Endodermal cell (in vitro differentiated cells): Measurements from ENCODE around the gene MRPL45. TPM values are rescaled to one million over a fixed set of nuclear protein-coding genes. Genes with fewer than 3 reads are reported as not detected.

Experiments used
- DNase-seq: peaks from one replicate; pipeline ENCODE4 v3.0.0-alpha.2; 2017
- H3K27ac ChIP-seq: 2 replicates; pipeline ENCODE4 v1.5.1; 2013; ENCODE audit warnings: mild to moderate bottlenecking, low read depth, low read length, moderate library complexity
- H3K27me3 ChIP-seq: 2 replicates; pipeline ENCODE4 v1.6.1; 2013; ENCODE audit warnings: mild to moderate bottlenecking, low read length, moderate library complexity; ENCODE audit not compliant: insufficient read depth, control insufficient read depth, poor library complexity, severe bottlenecking
- H3K36me3 ChIP-seq: 2 replicates; pipeline ENCODE4 v1.7.0; 2013; ENCODE audit warnings: mild to moderate bottlenecking, low read length, moderate library complexity; ENCODE audit not compliant: control insufficient read depth, insufficient read depth
- H3K4me1 ChIP-seq: one replicate; pipeline ENCODE4 v1.7.0; 2013; ENCODE audit warnings: low read length; ENCODE audit not compliant: control insufficient read depth, insufficient read depth
- H3K4me3 ChIP-seq: 2 replicates; pipeline ENCODE4 v1.5.1; 2013; ENCODE audit warnings: mild to moderate bottlenecking, low read length, moderate library complexity
- H3K9ac ChIP-seq: 2 replicates; pipeline ENCODE4 v1.6.1; 2013; ENCODE audit warnings: mild to moderate bottlenecking, low read length, moderate library complexity; ENCODE audit not compliant: poor library complexity, severe bottlenecking; ENCODE audit errors: extremely low read depth
- H3K9me3 ChIP-seq: 2 replicates; pipeline ENCODE4 v1.6.1; 2013; ENCODE audit warnings: mild to moderate bottlenecking, low read length, moderate library complexity; ENCODE audit not compliant: control insufficient read depth
- H3K27ac Mint-ChIP-seq: 2 replicates; pipeline ENCODE4 v1.8.0; 2020; ENCODE audit warnings: mixed read lengths
- H3K27me3 Mint-ChIP-seq: 2 replicates; pipeline ENCODE4 v1.8.0; 2021; ENCODE audit warnings: mild to moderate bottlenecking, mixed read lengths; ENCODE audit not compliant: insufficient read depth
- H3K36me3 Mint-ChIP-seq: 2 replicates; pipeline ENCODE4 v1.8.0; 2020; ENCODE audit warnings: low read depth, mixed read lengths
- H3K4me1 Mint-ChIP-seq: 2 replicates; pipeline ENCODE4 v1.8.0; 2020; ENCODE audit warnings: mixed read lengths
- H3K4me3 Mint-ChIP-seq: 2 replicates; pipeline ENCODE4 v1.8.0; 2020; ENCODE audit warnings: mild to moderate bottlenecking, moderate library complexity, mixed read lengths
- H3K9me3 Mint-ChIP-seq: 2 replicates; pipeline ENCODE4 v1.8.0; 2020; ENCODE audit warnings: mild to moderate bottlenecking, mixed read lengths
- CTCF ChIP-seq: fragments of 200-600 bp; sonication (generic); conservative IDR thresholded peaks from 2 replicates; pipeline ENCODE4 v1.5.0; 2021; ENCODE audit warnings: antibody characterized with exemption, mild to moderate bottlenecking
- WGBS, 2 experiments: methylation state at CpG; one replicate each; pipeline versions ENCODE4 v1.1.5 to v1.1.7; 2013; ENCODE audit warnings: missing lambda C conversion rate in 2 of 2, mixed read lengths in 1 of 2; ENCODE audit not compliant: insufficient coverage in 1 of 2, insufficient read length in 1 of 2; 5-methylcytosine and 5-hydroxymethylcytosine counted together
- total RNA-seq, 2 donors: library from RNA; stranded (reverse); fragmentation: NEBNext Ultra II Directional in 1 of 2; extraction: Animal tissue kit (Norgen Biotek cat#: 25700) in 1 of 2; gene quantifications; 2 replicates in 1 of 2; 3 replicates in 1 of 2; pipeline ENCODE4 v1.2.1, GENCODE V29; 2021

Gene MRPL45
- total RNA-seq, 2 donors from 2014 or later, result 48.8 to 51.9 TPM

GRCh38 chr17:38357486-38358123, 60.6 kb downstream of the MRPL45 start:
- H3K4me3 Mint-ChIP-seq, result no peak overlapping the region
- no peak for TF ChIP-seq CTCF
- H3K9me3 ChIP-seq, result no peaks in the 10 kb centered on the region
- peaks cover 4% of the 10 kb centered on the region for H3K36me3 Mint-ChIP-seq
- no peak overlapping the region for H3K27ac ChIP-seq
- no peak for DNase-seq
- H3K27me3 Mint-ChIP-seq, result no peaks in the 10 kb centered on the region
- H3K4me1 Mint-ChIP-seq, result peaks cover 47% of the 10 kb centered on the region
- H3K4me1 ChIP-seq, result no peaks in the 10 kb centered on the region
- peaks cover 3% of the 10 kb centered on the region for H3K36me3 ChIP-seq
- no peak overlapping the region for H3K4me3 ChIP-seq
- no peaks in the 10 kb centered on the region for H3K9me3 Mint-ChIP-seq
- H3K27me3 ChIP-seq, result peaks cover 21% of the 10 kb centered on the region
- no peak overlapping the region for H3K27ac Mint-ChIP-seq
- 89 to 94% methylated on average over 2 of the region's 2 CpGs for WGBS, 2 experiments
- H3K9ac ChIP-seq, result no peak overlapping the region

GRCh38 chr17:38358586-38359513, 61.9 kb downstream of the MRPL45 start:
- no peak for DNase-seq
- Histone ChIP-seq H3K9ac (no peak overlapping the region), H3K27me3 (peaks cover 15% of the 10 kb centered on the region), H3K4me3 (no peak overlapping the region), H3K27ac (no peak overlapping the region), H3K36me3 (peaks cover 4% of the 10 kb centered on the region), H3K4me1 (no peaks in the 10 kb centered on the region), H3K9me3 (no peaks in the 10 kb centered on the region)
- H3K27me3 Mint-ChIP-seq, result no peaks in the 10 kb centered on the region
- TF ChIP-seq CTCF, result no peak
- no peak overlapping the region for H3K27ac Mint-ChIP-seq
- WGBS, 2 experiments, result 90 to 98% methylated on average over 6 to 9 of the region's 9 CpGs
- peaks cover 39% of the 10 kb centered on the region for H3K4me1 Mint-ChIP-seq
- peaks cover 5% of the 10 kb centered on the region for H3K36me3 Mint-ChIP-seq
- H3K9me3 Mint-ChIP-seq, result no peaks in the 10 kb centered on the region
- no peak overlapping the region for H3K4me3 Mint-ChIP-seq

- H3K27me3 Mint-ChIP-seq, result no peaks in the 10 kb centered on the region
- TF ChIP-seq CTCF, result no peak
- Histone ChIP-seq H3K36me3 (peaks cover 14% of the 10 kb centered on the region), H3K27me3 (no peaks in the 10 kb centered on the region), H3K4me1 (no peaks in the 10 kb centered on the region), H3K4me3 (no peak overlapping the region), H3K27ac (no peak overlapping the region), H3K9me3 (no peaks in the 10 kb centered on the region), H3K9ac (no peak overlapping the region)
- H3K4me3 Mint-ChIP-seq, result no peak overlapping the region
- no peaks in the 10 kb centered on the region for H3K9me3 Mint-ChIP-seq
- peaks cover 21% of the 10 kb centered on the region for H3K36me3 Mint-ChIP-seq
- DNase-seq, result no peak
- WGBS, 2 experiments, result 88 to 94% methylated on average over 3 to 5 of the region's 5 CpGs
- H3K4me1 Mint-ChIP-seq, result peaks cover 21% of the 10 kb centered on the region
- peak overlapping the region; percentile 41 for H3K27ac Mint-ChIP-seq
These were observed 64.9 kb downstream of the MRPL45 start for GRCh38 chr17:38361694-38362465.
